GM18502 (cell line): ENCODE measurements around the gene POP5.

Experiments used
- ATAC-seq: cut with Tn5 transposase; IDR thresholded peaks from one replicate; pipeline ENCODE4 v1.9.1; 2021; ENCODE audit warnings: mild to moderate bottlenecking; ENCODE audit not compliant: unreplicated experiment, poor library complexity

POP5 gene

GRCh38 chr12:120590741-120591407, 9.7 kb upstream of the POP5 start:
- no peak for ATAC-seq

GRCh38 chr12:120588948-120589930, 8.0 kb upstream of the POP5 start:
- ATAC-seq: no peak

GRCh38 chr12:120588371-120588770, 7.2 kb upstream of the POP5 start:
- ATAC-seq: no peak

GRCh38 chr12:120586860-120587259, 5.7 kb upstream of the POP5 start:
- ATAC-seq: no peak

GRCh38 chr12:120586206-120586605, 5.0 kb upstream of the POP5 start:
- ATAC-seq: no peak

- no peak for ATAC-seq
Measured at GRCh38 chr12:120584343-120585149, 3.3 kb upstream of the POP5 start.

DNA sequence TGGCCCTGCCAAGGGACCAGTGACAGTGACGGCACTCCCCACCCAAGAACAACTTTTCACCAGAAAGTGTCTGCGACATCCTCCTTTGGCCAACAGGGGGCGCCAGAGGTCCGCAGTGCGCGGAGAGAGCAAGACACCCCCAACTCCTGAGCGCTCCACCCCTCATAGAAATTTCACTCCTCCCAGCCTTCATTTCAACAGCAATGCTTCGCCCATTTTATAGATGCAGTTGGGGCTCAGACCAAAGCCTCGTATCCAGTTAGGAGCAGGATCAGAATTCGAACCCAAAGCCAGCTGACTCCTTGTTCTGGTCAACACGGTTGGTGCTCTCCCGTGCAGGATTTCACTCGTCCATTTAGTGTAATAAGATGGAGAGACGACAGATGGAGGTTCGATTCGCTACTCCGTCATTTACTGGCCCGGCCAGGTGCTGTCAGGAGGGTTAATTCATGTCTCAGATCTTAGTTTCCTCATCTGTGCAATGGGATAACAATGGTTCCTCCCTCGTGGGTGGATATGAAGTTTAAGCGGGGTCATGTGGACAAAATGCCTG, 2.4 kb upstream of the POP5 start:
- no peak for ATAC-seq

DNA sequence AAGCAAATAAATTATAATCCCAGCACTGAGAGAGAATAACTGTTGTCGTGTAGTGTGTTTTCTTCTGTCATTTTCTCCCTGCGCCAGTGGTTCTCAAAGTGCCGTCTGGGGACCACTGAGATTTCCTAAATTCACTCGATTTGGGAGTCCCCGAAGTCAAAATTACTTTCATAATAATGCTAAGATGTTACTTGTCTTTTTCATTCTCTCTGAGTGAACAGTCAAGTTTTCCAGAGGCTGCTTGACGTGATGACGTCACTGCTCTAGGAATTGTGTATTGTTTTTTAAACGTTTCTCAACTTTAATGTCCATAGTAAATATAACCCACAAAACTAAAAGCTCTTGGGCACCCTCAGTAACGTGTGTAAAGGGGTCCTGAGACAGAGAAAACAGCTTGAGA, 796 bp upstream of the POP5 start:
- ATAC-seq: no peak

GRCh38 chr12:120579179-120579578, 2.0 kb downstream of the POP5 start:
- ATAC-seq: no peak

DNA sequence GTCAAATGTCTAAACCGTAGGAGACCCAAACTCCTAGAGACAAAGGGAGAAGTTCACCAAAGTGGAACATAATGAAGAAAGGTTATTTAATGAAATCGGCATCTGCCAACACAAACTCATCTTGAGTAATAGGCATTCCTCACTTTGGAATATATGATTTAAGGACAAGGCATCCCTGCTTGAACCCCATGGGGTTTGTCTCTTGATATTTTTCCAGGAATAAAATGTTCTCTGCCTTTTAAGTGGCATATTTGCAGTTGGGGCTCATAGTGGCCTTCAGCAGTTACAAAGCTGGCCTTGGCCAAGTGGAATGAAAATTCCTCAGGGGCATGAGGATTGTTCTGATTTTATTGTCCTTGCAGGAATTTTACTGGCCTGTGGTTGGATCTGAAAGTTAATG, 7.1 kb downstream of the POP5 start:
- no peak for ATAC-seq

DNA sequence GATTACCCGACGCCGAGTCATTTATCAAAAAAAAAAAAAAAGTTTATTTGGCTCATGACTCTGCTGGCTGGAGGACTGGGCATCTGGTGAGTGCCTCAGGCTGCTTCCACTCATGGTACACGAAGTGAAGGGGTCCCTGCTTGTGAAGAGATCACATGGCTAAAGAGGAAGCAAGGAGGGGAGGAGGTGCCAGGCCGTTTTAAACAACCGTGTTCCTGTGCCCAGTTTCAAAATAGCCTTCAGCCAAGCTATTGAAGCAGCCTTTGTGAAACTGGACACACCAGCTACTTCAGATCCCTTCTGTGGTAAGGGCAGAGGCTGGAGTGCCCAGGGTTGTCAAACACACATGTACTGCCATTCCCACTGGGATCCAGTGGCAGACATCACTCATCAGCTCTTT, 7.6 kb downstream of the POP5 start:
- no peak for ATAC-seq

GRCh38 chr12:120571299-120571698, 9.9 kb downstream of the POP5 start:
- no peak for ATAC-seq

GRCh38 chr12:120563495-120563894, 17.7 kb downstream of the POP5 start:
- no peak for ATAC-seq

DNA sequence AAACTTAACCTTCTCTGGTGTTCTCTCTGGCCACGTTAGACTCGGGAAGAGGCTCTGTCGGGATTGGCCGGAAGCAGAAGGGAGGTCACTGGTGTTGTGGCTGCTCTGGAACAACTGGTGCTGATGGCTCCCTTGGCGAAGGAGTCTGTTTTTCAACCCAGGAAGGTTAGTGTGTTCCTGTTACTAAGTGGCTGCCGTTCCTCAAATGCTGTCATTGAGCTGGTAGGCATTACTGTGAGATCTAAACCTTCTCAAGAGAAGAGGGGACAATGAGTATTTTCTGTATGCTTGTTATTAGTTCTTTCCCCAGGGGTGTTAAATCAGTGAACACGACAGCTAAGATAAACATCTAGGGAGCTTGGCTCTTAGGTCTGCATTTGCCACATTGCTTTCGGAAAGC, 18.3 kb downstream of the POP5 start:
- ATAC-seq: no peak

DNA sequence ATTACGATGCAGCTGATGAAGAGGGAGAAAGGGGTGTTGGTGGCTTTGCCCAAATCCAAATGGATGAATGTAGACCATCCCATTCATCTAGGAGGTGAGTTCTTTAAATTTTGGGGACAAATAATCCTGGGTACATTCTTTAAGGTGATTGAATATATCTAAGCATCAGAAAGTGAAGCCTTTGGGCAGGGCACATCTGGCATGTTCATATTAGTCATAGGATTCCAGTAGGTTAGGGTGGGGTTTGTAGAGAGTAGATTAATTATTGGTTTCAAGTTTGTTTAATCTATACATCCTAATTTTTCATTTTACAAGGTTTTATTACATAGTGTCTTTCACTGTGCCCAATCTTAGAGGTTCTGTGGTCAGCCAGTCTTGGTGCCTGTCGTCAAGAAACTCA, 23.6 kb downstream of the POP5 start:
- no peak for ATAC-seq

- ATAC-seq: no peak
Measured at GRCh38 chr12:120554678-120555077, 26.5 kb downstream of the POP5 start.

GRCh38 chr12:120546050-120546386, 35.2 kb downstream of the POP5 start:
- ATAC-seq: no peak

DNA sequence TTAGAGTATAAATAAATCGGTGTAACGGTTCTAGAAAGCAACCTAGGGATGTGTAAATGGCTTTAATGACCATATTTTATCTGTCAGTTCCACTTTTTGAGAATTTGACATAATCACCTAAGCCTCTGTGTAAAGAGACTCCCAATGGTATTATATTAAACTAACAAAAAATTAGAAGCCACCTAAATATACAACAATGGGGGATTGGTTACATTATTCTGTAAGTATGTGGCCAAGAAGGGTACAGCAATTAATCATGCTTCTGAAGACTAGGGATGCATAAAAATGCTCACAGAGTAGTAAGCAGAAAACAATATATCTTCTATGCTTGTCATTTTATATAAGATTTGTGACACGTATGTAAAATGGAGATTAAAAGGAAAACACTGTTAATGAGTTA, 36.5 kb downstream of the POP5 start:
- ATAC-seq: no peak

DNA sequence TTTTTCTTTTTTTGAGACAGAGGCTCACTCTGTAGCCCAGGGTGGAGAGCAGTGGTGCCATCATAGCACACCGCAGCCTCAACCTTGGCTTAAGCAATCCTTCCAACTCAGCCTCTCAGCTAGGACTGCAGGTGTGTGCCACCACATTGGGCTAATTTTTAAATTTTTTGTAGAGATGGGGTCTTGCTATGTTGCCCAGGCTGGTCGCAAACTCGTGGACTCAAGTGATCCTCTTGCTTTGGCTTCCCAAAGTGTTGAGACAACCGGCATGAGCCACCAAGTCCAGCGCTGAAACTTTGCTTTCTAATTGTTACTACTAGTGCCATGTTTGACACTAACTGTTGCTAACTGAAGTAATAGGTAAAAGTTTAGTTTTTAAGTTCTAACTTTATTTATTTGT, 39.0 kb downstream of the POP5 start:
- ATAC-seq: no peak

DNA sequence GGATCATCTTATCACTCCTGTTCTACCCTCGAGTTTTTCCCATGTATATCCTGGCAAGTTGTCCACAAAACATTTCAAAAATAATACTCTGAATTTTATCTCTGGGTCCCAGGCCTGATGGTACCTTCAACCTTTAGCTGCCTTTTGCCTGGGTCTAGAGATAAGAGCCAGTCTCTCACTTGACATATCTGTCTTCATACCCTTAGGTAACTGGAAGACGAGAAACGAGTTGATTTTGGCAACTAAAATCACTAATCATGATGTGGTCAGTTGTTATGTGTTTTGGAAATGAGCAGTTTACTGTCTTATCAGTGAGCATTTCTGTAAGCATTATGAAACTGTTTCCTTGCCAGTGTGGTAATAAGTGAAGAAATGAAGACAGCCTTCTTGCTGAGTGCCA, 40.8 kb downstream of the POP5 start:
- no peak for ATAC-seq

DNA sequence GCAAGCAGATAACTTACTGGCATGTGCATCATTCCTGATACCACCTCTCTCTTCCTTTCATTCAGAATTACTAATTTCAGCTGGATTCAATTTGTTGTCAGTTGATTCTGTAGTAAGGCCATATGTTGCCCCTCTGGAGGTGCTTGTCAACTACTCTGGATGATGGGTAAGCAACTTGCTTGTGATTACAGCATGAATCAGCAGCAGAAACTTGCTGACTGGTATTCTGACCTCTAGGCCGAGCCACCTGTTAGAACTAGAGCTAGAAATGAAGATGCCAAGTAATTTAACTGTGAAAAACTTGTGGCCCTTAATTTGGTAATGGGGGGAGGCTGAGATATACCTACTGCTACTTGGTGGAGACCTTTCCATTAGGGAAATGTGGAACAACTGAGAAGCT, 41.9 kb downstream of the POP5 start:
- no peak for ATAC-seq
